Neuronal stem cell (in vitro differentiated cells): ENCODE results near the gene ROBO2.

Experiments used
- DNase-seq: peaks from one replicate; pipeline ENCODE4 v3.0.0-alpha.2; 2013; ENCODE audit warnings: low spot score
- H2AFZ ChIP-seq: one replicate; pipeline ENCODE4 v1.6.1; 2013; ENCODE audit warnings: mild to moderate bottlenecking, low read length, inconsistent platforms
- H2AK5ac ChIP-seq: 2 replicates; pipeline ENCODE4 v1.6.1; 2013; ENCODE audit warnings: low read depth, mild to moderate bottlenecking, inconsistent platforms, low read length, moderate library complexity, mixed read lengths
- H2BK120ac ChIP-seq: 2 replicates; pipeline ENCODE4 v1.6.1; 2013; ENCODE audit warnings: low read depth, mild to moderate bottlenecking, inconsistent platforms, low read length, moderate library complexity, mixed read lengths
- H2BK12ac ChIP-seq: one replicate; pipeline ENCODE4 v1.6.1; 2013; ENCODE audit warnings: low read length, inconsistent platforms
- H2BK15ac ChIP-seq: 2 replicates; pipeline ENCODE4 v1.6.1; 2013; ENCODE audit warnings: mild to moderate bottlenecking, low read length, inconsistent platforms, mixed read lengths
- H2BK5ac ChIP-seq: one replicate; pipeline ENCODE4 v1.6.1; 2013; ENCODE audit warnings: inconsistent platforms, mild to moderate bottlenecking, low read length, moderate library complexity
- H3K14ac ChIP-seq: one replicate; pipeline ENCODE4 v1.6.1; 2013; ENCODE audit warnings: low read length, inconsistent platforms
- H3K18ac ChIP-seq: 2 replicates; pipeline ENCODE4 v1.6.1; 2013; ENCODE audit warnings: low read length, inconsistent platforms
- H3K23ac ChIP-seq: 2 replicates; pipeline ENCODE4 v1.6.1; 2013; ENCODE audit warnings: low read depth, mild to moderate bottlenecking, mixed read lengths, low read length, inconsistent platforms; ENCODE audit not compliant: poor library complexity
- H3K27ac ChIP-seq: replicated peaks from 3 replicates; pipeline ENCODE4 v1.5.1; 2013; ENCODE audit warnings: low read length, inconsistent platforms
- H3K27me3 ChIP-seq, 3 experiments: 2 replicates each; pipeline ENCODE4 v1.6.1; 2013; ENCODE audit warnings: low read length in 3 of 3, mild to moderate bottlenecking in 2 of 3, inconsistent platforms in 1 of 3, low read depth in 1 of 3, mixed read lengths in 1 of 3, moderate library complexity in 1 of 3; ENCODE audit not compliant: control insufficient read depth in 3 of 3, insufficient read depth in 3 of 3
- H3K36me3 ChIP-seq, 2 donors: replicated peaks in 1 of 2; 2 replicates each; pipeline ENCODE4 v1.6.1; 2013; ENCODE audit warnings: low read length in 2 of 2; ENCODE audit not compliant: control insufficient read depth in 2 of 2, insufficient read depth in 2 of 2
- H3K4ac ChIP-seq: 2 replicates; pipeline ENCODE4 v1.6.1; 2013; ENCODE audit warnings: inconsistent platforms, mild to moderate bottlenecking, low read length, moderate library complexity
- H3K4me1 ChIP-seq, 2 donors: 1 replicate in 1 of 2; 2 replicates in 1 of 2; pipeline ENCODE4 v1.6.1; 2013; ENCODE audit warnings: low read length in 2 of 2, low read depth in 1 of 2; ENCODE audit not compliant: control insufficient read depth in 2 of 2, insufficient read depth in 1 of 2
- H3K4me2 ChIP-seq: one replicate; pipeline ENCODE4 v1.6.1; 2013; ENCODE audit warnings: mild to moderate bottlenecking, low read length, inconsistent platforms; ENCODE audit not compliant: insufficient read depth, poor library complexity, severe bottlenecking
- H3K4me3 ChIP-seq, 2 donors: 2 replicates each; pipeline ENCODE4 v1.5.1; 2013; ENCODE audit warnings: low read length in 2 of 2, mild to moderate bottlenecking in 2 of 2, inconsistent platforms in 1 of 2, moderate library complexity in 1 of 2
- H3K79me1 ChIP-seq: one replicate; pipeline ENCODE4 v1.6.1; 2013; ENCODE audit warnings: low read depth, mild to moderate bottlenecking, inconsistent platforms, low read length, moderate library complexity
- H3K9ac ChIP-seq: one replicate; pipeline ENCODE4 v1.6.1; 2013; ENCODE audit warnings: mild to moderate bottlenecking, low read depth, low read length, inconsistent platforms; ENCODE audit not compliant: poor library complexity
- H3K9me3 ChIP-seq, 2 donors: replicated peaks in 1 of 2; 2 replicates each; pipeline versions ENCODE3 to v1.6.1; 2013; ENCODE audit warnings: low read length in 2 of 2, mild to moderate bottlenecking in 2 of 2, inconsistent platforms in 1 of 2, low read depth in 1 of 2, mixed read lengths in 1 of 2, moderate library complexity in 1 of 2; ENCODE audit not compliant: control insufficient read depth in 2 of 2, insufficient read depth in 1 of 2
- H4K8ac ChIP-seq: one replicate; pipeline ENCODE4 v1.6.1; 2013; ENCODE audit warnings: low read depth, mild to moderate bottlenecking, inconsistent platforms, low read length, moderate library complexity
- H4K91ac ChIP-seq: one replicate; pipeline ENCODE4 v1.6.1; 2013; ENCODE audit warnings: low read length, low read depth, mild to moderate bottlenecking, inconsistent platforms; ENCODE audit not compliant: poor library complexity
- WGBS, 2 donors: extraction: QIAGEN DNeasy Blood & Tissue Kit; methylation state at CpG; one replicate each; pipeline ENCODE4 v1.1.7; 2013; ENCODE audit warnings: missing lambda C conversion rate in 2 of 2, mixed read lengths in 1 of 2; ENCODE audit not compliant: insufficient read length in 2 of 2, insufficient replicate concordance in 1 of 2; ENCODE audit errors: extremely low coverage in 2 of 2; 5-methylcytosine and 5-hydroxymethylcytosine counted together

The ROBO2 gene

GRCh38 chr3:77459926-77460325 lies 420.0 kb downstream of the ROBO2 start:
- no CpG with 5 or more reads among the region's 7 CpGs for WGBS, 2 donors
- peaks cover 0 to 3% of the 10 kb centered on the region in 2 donors for H3K4me1 ChIP-seq

GRCh38 chr3:77460326-77460725 lies 420.4 kb downstream of the ROBO2 start:
- Histone ChIP-seq H3K14ac (no peak overlapping the region), H3K9ac (no peak overlapping the region), H3K9me3 (no peaks in the 10 kb centered on the region), H3K4ac (no peak overlapping the region), H3K4me2 (no peak overlapping the region), H2BK5ac (no peak overlapping the region), H3K23ac (no peak overlapping the region), H3K18ac (no peak overlapping the region), H3K4me1 (peaks cover 0 to 3% of the 10 kb centered on the region in 2 donors), H2AK5ac (no peak overlapping the region), H2BK12ac (no peak overlapping the region), H2BK120ac (no peak overlapping the region), H4K91ac (no peak overlapping the region), H3K27ac (no peak overlapping the region), H2AFZ (no peak overlapping the region), H3K4me3 (no peak overlapping the region), H4K8ac (no peak overlapping the region), H3K36me3 (no peaks in the 10 kb centered on the region), H3K27me3 (no peaks in the 10 kb centered on the region), H3K79me1 (no peaks in the 10 kb centered on the region), H2BK15ac (no peak overlapping the region)
- DNase-seq: no peak
- no CpG with 5 or more reads among the region's 3 CpGs for WGBS, 2 donors

More at GRCh38 chr3:77459926-77460325, 420.0 kb downstream of the ROBO2 start:
- no peak overlapping the region for H2BK12ac ChIP-seq
- no peak overlapping the region for H3K18ac ChIP-seq
- H3K27ac ChIP-seq: no peak overlapping the region
- no peak overlapping the region for H3K23ac ChIP-seq
- H4K8ac ChIP-seq: no peak overlapping the region
- H3K4me3 ChIP-seq: no peak overlapping the region
- no peaks in the 10 kb centered on the region for H3K36me3 ChIP-seq
- no peak overlapping the region for H3K4me2 ChIP-seq
- no peak overlapping the region for H2AK5ac ChIP-seq
- H2BK15ac ChIP-seq: no peak overlapping the region
- H3K4ac ChIP-seq: no peak overlapping the region
- H2BK120ac ChIP-seq: no peak overlapping the region
- H2BK5ac ChIP-seq: no peak overlapping the region
- no peak overlapping the region for H3K9ac ChIP-seq
- H4K91ac ChIP-seq: no peak overlapping the region
- no peaks in the 10 kb centered on the region for H3K79me1 ChIP-seq
- H3K27me3 ChIP-seq: no peaks in the 10 kb centered on the region
- no peak overlapping the region for H2AFZ ChIP-seq
- no peak overlapping the region for H3K14ac ChIP-seq
- DNase-seq: no peak
- no peaks in the 10 kb centered on the region for H3K9me3 ChIP-seq

- no peak overlapping the region for H2AK5ac ChIP-seq
- no peak overlapping the region for H2BK5ac ChIP-seq
- H3K27me3 ChIP-seq: no peaks in the 10 kb centered on the region
- H4K8ac ChIP-seq: no peak overlapping the region
- H2BK12ac ChIP-seq: no peak overlapping the region
- no CpG with 5 or more reads among the region's 1 CpG for WGBS, 2 donors
- no peak overlapping the region for H3K27ac ChIP-seq
- no peak overlapping the region for H3K18ac ChIP-seq
- no peaks in the 10 kb centered on the region for H3K4me1 ChIP-seq
- H3K4me3 ChIP-seq: no peak overlapping the region
- no peaks in the 10 kb centered on the region for H3K79me1 ChIP-seq
- H3K23ac ChIP-seq: no peak overlapping the region
- H2BK120ac ChIP-seq: no peak overlapping the region
- H2AFZ ChIP-seq: no peak overlapping the region
- DNase-seq: no peak
- H3K36me3 ChIP-seq: no peaks in the 10 kb centered on the region
- H3K4me2 ChIP-seq: no peak overlapping the region
- no peak overlapping the region for H3K9ac ChIP-seq
- no peak overlapping the region for H4K91ac ChIP-seq
- H2BK15ac ChIP-seq: no peak overlapping the region
- no peaks in the 10 kb centered on the region for H3K9me3 ChIP-seq
- H3K4ac ChIP-seq: no peak overlapping the region
- no peak overlapping the region for H3K14ac ChIP-seq
These were observed 423.1 kb downstream of the ROBO2 start for GRCh38 chr3:77462951-77463350.

- H2BK15ac ChIP-seq: no peak overlapping the region
- no peak overlapping the region for H3K18ac ChIP-seq
- no peak for DNase-seq
- no peaks in the 10 kb centered on the region for H3K4me1 ChIP-seq
- H3K79me1 ChIP-seq: no peaks in the 10 kb centered on the region
- H3K9ac ChIP-seq: no peak overlapping the region
- H2BK120ac ChIP-seq: no peak overlapping the region
- H3K23ac ChIP-seq: no peak overlapping the region
- H3K27me3 ChIP-seq: no peaks in the 10 kb centered on the region
- no peak overlapping the region for H4K8ac ChIP-seq
- H2BK12ac ChIP-seq: no peak overlapping the region
- no peak overlapping the region for H2BK5ac ChIP-seq
- H3K4me2 ChIP-seq: no peak overlapping the region
- H3K14ac ChIP-seq: no peak overlapping the region
- no peak overlapping the region for H2AFZ ChIP-seq
- no peak overlapping the region for H3K4me3 ChIP-seq
- no peak overlapping the region for H3K4ac ChIP-seq
- H4K91ac ChIP-seq: no peak overlapping the region
- no peak overlapping the region for H3K27ac ChIP-seq
- no peaks in the 10 kb centered on the region for H3K9me3 ChIP-seq
- H2AK5ac ChIP-seq: no peak overlapping the region
- WGBS, 2 donors: no CpG with 5 or more reads among the region's 3 CpGs
- H3K36me3 ChIP-seq: no peaks in the 10 kb centered on the region
These were observed 424.3 kb downstream of the ROBO2 start for GRCh38 chr3:77464111-77464688.
